Testis (tissue), 2 donors: ENCODE results near the gene ACTR1B.
"Not testable (repeated sequence)": the region's sequence is repeated elsewhere in the genome, so short reads cannot be mapped to it uniquely, and the experiment has no call there.

ENCODE experiments used
- CTCF ChIP-seq, 3 experiments: fragments of 450-650 bp in 2 of 3; fragments of 200-600 bp in 1 of 3; sonication (generic) in 1 of 3; IDR thresholded peaks; one replicate each; pipeline ENCODE4 v1.5.1; 2016 to 2019; ENCODE audit warnings: antibody characterized with exemption in 3 of 3, mild to moderate bottlenecking in 2 of 3, moderate library complexity in 1 of 3
- POLR2A ChIP-seq: fragments of 450-650 bp; IDR thresholded peaks from one replicate; pipeline ENCODE4 v1.6.1; 2017; ENCODE audit warnings: antibody characterized with exemption, mild to moderate bottlenecking, moderate library complexity

GRCh38 chr2:97626049-97626430 lies 37.8 kb downstream of the ACTR1B start:
- not testable (repeated sequence) for TF ChIP-seq POLR2A; CTCF (IDR thresholded peaks at IDR 0.05)
